H1 (cell line): ENCODE data around the gene TUBGCP3. TPM values are rescaled to one million over a fixed set of nuclear protein-coding genes. Genes with fewer than 3 reads are reported as not detected.

Source experiments
- ATF3 ChIP-seq: IDR thresholded peaks from 2 replicates; pipeline ENCODE4 v1.6.1; 2011; ENCODE audit warnings: low read depth, mild to moderate bottlenecking, low read length; ENCODE audit not compliant: insufficient read depth
- KDM4A ChIP-seq: IDR thresholded peaks from one replicate; pipeline ENCODE4 v1.7.1; 2012; ENCODE audit warnings: low read depth, mild to moderate bottlenecking, moderate library complexity, low read length, inconsistent platforms; ENCODE audit not compliant: severe bottlenecking
- NRF1 ChIP-seq: IDR thresholded peaks from 2 replicates; pipeline ENCODE4 v1.6.1; 2011; ENCODE audit warnings: mild to moderate bottlenecking, low read depth, low read length, improper control_type of control experiment
- POLR2A ChIP-seq, 2 experiments: IDR thresholded peaks; 1 replicate in 1 of 2; 2 replicates in 1 of 2; pipeline ENCODE4 v1.6.1; 2011; ENCODE audit warnings: low read depth in 2 of 2, low read length in 2 of 2, mild to moderate bottlenecking in 2 of 2; ENCODE audit errors: control extremely low read depth in 1 of 2
- SIN3A ChIP-seq, 2 experiments: IDR thresholded peaks in 1 of 2; conservative IDR thresholded peaks in 1 of 2; 2 replicates each; pipeline ENCODE4 v1.6.1; 2011 to 2012; ENCODE audit warnings: low read length in 2 of 2, improper control_type of control experiment in 1 of 2, low read depth in 1 of 2, mild to moderate bottlenecking in 1 of 2
- USF2 ChIP-seq: IDR thresholded peaks from 2 replicates; pipeline ENCODE4 v1.6.1; 2011; ENCODE audit warnings: low read length, improper control_type of control experiment
- polyA plus RNA-seq, 7 experiments: library from polyadenylated mRNA; depleted of rRNA in 3 of 7; stranded (reverse) in 5 of 7; unstranded in 2 of 7; fragments of >200 nt in 5 of 7; fragments of 200-250 nt in 2 of 7; gene quantifications; 1 replicate in 5 of 7; 2 replicates in 1 of 7; 4 replicates in 1 of 7; pipeline versions ENCODE4 v1.2.1 to v1.2.3, GENCODE V29; 2011 to 2013; ENCODE audit warnings: missing spikeins in 2 of 7, mixed read lengths in 2 of 7
- total RNA-seq: library from RNA; stranded (reverse); fragmentation: NEBNext Ultra II Directional; extraction: Animal tissue kit (Norgen Biotek cat#: 25700); gene quantifications from 2 replicates; pipeline ENCODE4 v1.2.1, GENCODE V29; 2021
- TF ChIP-seq, protein P1 (sequence below): IDR thresholded peaks from 2 replicates; pipeline ENCODE4 v1.6.1; 2012; ENCODE audit warnings: inconsistent platforms

TUBGCP3 gene
- total and polyA plus RNA-seq, 2 of the 8 experiments (the other 6 are each of a cell fraction or from before 2014, with no cell fraction given), result 27.0 to 31.7 TPM

GRCh38 chr13:112464720-112465119 lies 123.2 kb downstream of the TUBGCP3 start (continued):
- TF ChIP-seq SIN3A (conservative IDR thresholded peaks at IDR 0.05 in 1 of 2, IDR thresholded peaks at IDR 0.05 in 1 of 2; ENCODE audit: low read depth in 1 of 2, low read length in 2 of 2), result no peak
- no peak for TF ChIP-seq POLR2A (IDR thresholded peaks at IDR 0.05; ENCODE audit: control extremely low read depth in 1 of 2, low read depth in 2 of 2, low read length in 2 of 2)
- no peak for TF ChIP-seq NRF1
- TF ChIP-seq ATF3, result no peak
- no peak for TF ChIP-seq USF2
- no peak for TF ChIP-seq KDM4A
- TF ChIP-seq, protein P1, sequence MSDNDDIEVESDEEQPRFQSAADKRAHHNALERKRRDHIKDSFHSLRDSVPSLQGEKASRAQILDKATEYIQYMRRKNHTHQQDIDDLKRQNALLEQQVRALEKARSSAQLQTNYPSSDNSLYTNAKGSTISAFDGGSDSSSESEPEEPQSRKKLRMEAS, result no peak
